Measurements from ENCODE around the gene FRAS1. TPM values are rescaled to one million over a fixed set of nuclear protein-coding genes. Genes with fewer than 3 reads are reported as not detected.

Gene FRAS1
- total RNA-seq, 6 experiments from 2014 or later = 0.12 to 1.5 (median 0.45) TPM

DNA sequence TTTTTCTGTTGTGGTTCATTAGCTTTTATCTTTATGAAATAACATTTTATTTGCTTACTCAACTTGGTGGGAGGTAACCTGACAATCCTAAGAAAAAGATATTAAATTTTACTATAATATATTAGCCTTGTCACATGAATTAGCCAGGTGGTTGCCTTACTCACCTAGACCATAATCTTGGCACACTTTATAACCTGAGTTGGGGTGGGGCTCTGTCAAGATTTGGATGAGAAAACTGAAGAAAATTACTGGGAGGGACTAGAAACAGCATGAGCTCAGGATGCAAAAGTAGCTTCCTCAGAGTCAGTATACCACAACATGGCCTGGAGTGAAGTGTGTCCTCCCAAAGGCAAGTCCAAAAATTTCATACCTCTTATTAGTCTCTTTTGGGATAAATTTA, 329.6 kb downstream of the FRAS1 start:
- Histone ChIP-seq H3K4me1 (no peaks in the 10 kb centered on the region), H3K27me3 (no peaks in the 10 kb centered on the region), H3K4me3 (no peak overlapping the region), H3K27ac (no peak overlapping the region), H3K9me3 (no peaks in the 10 kb centered on the region), H3K36me3 (no peaks in the 10 kb centered on the region)
- TF ChIP-seq, protein P1, sequence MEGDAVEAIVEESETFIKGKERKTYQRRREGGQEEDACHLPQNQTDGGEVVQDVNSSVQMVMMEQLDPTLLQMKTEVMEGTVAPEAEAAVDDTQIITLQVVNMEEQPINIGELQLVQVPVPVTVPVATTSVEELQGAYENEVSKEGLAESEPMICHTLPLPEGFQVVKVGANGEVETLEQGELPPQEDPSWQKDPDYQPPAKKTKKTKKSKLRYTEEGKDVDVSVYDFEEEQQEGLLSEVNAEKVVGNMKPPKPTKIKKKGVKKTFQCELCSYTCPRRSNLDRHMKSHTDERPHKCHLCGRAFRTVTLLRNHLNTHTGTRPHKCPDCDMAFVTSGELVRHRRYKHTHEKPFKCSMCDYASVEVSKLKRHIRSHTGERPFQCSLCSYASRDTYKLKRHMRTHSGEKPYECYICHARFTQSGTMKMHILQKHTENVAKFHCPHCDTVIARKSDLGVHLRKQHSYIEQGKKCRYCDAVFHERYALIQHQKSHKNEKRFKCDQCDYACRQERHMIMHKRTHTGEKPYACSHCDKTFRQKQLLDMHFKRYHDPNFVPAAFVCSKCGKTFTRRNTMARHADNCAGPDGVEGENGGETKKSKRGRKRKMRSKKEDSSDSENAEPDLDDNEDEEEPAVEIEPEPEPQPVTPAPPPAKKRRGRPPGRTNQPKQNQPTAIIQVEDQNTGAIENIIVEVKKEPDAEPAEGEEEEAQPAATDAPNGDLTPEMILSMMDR (IDR thresholded peaks at IDR 0.05) = no peak
- TF ChIP-seq POLR2A (IDR thresholded peaks at IDR 0.05) = no peak
- ATAC-seq (no peak), DNase-seq (no peak)
- intact Hi-C loops (cut with DNase I) = no loop called here

DNA sequence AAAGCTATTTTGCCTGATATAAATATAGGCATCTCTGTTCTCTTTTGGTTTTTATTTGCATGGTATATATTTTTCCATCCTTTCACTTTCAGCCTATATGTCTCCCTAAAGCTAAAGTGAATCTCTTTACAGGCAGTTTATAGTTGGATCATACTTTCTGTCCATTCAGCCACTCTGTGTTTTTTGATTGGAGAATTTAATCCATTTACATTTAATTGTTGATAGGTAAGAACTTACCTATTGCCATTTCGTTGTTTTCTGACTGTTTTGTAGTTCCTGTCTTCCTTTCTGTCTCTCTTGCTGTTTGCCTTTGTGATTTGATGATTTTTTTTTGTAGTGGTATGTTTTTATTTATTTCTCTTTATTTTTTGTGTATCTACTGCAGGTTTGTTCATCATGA, 338.5 kb downstream of the FRAS1 start:
- TF ChIP-seq, protein P1 (IDR thresholded peaks at IDR 0.05) = no peak
- no peak for TF ChIP-seq POLR2A (IDR thresholded peaks at IDR 0.05)
- H3K9me3 ChIP-seq = no peaks in the 10 kb centered on the region
- no peak for DNase-seq
- H3K4me1 ChIP-seq = no peaks in the 10 kb centered on the region
- H3K27ac ChIP-seq = no peak overlapping the region
- no peaks in the 10 kb centered on the region for H3K27me3 ChIP-seq
- H3K36me3 ChIP-seq = no peaks in the 10 kb centered on the region
- ATAC-seq = no peak
- 33% methylated on average over 1 of the region's 1 CpG for whole genome bisulfite sequencing (ENCODE audit: insufficient coverage, low coverage, low lambda C conversion rate, missing lambda C conversion rate)
- intact Hi-C loops (cut with DNase I) = no loop called here
- no peak overlapping the region for H3K4me3 ChIP-seq

DNA sequence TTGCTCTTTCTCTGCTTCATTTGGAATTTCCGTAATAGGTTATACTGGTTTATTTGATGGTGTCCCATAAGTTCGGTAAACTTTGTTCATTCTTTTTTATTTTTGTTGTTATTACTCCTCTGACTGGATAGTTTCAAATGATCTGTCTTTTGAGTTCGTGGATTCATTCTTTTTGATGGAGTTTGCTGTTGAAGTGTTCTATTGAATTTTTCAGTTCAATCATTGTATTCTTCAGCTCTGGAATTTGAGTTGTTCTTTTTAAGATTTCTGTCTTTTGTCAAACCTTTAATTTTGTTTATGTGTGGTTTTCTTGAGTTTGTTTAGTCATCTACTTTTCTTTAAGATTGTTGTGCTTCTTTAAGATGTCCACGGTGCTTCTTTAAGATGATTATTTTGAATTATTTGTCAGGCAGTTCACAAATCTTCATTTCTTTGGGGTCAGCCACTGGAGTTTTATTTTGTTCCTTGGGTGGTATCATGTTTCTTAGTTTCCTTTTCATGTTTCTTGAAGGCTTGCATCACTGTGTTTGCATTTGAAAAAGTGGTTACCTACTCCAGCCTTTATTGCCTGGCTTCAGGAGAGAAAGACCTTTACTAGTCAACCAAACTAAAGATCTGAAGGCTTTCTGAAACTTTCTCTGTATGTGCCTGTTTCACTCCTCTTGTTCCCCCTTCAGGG, 339.6 kb downstream of the FRAS1 start:
- H3K4me1 ChIP-seq = no peaks in the 10 kb centered on the region
- 65% methylated on average over 4 of the region's 4 CpGs for WGBS (ENCODE audit: insufficient coverage, low coverage, low lambda C conversion rate, missing lambda C conversion rate)

DNA sequence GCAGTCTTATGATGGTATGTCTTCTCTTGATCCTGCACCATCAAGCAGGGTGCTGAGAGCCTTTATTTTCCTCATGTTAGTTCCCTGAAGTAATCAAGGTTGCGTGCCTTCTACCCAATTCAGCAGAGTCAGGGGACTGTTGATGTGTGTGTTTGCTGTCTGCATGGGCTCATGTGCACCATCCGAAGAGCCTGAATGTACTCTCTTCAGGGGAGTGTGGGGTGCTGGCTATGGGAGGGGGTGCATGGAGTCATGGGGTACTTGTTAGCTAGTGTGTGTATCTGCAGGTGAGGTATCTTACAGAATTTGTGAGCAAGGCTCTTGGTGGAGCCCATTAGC, 340.1 kb downstream of the FRAS1 start:
- Histone ChIP-seq H3K27me3 (no peaks in the 10 kb centered on the region), H3K36me3 (no peaks in the 10 kb centered on the region), H3K4me3 (no peak overlapping the region), H3K4me1 (no peaks in the 10 kb centered on the region), H3K9me3 (no peaks in the 10 kb centered on the region), H3K27ac (no peak overlapping the region)
- no peak for DNase-seq
- intact Hi-C loops (cut with DNase I) = no loop called here
- TF ChIP-seq POLR2A (IDR thresholded peaks at IDR 0.05) = no peak
- TF ChIP-seq, protein P1 (IDR thresholded peaks at IDR 0.05) = no peak
- 50% methylated on average over 1 of the region's 2 CpGs for WGBS (ENCODE audit: insufficient coverage, low coverage, low lambda C conversion rate, missing lambda C conversion rate)
- ATAC-seq = no peak

More for the DNA sequence above, 339.6 kb downstream of the FRAS1 start:
- no peaks in the 10 kb centered on the region for H3K36me3 ChIP-seq
- DNase-seq = no peak
- no peak overlapping the region for H3K27ac ChIP-seq
- H3K27me3 ChIP-seq = no peaks in the 10 kb centered on the region
- TF ChIP-seq POLR2A (IDR thresholded peaks at IDR 0.05) = no peak
- TF ChIP-seq, protein P1 (IDR thresholded peaks at IDR 0.05) = no peak
- no peaks in the 10 kb centered on the region for H3K9me3 ChIP-seq
- ATAC-seq = no peak
- intact Hi-C loops (cut with DNase I) = no loop called here
- H3K4me3 ChIP-seq = no peak overlapping the region

Measured in right lobe of liver (tissue), 6 donors.